GM21526 (cell line): ENCODE data around the gene PNLDC1.
"Not testable (repeated sequence)": the region's sequence is repeated elsewhere in the genome, so short reads cannot be mapped to it uniquely, and the experiment has no call there.

Experiments
- ATAC-seq: cut with Tn5 transposase; IDR thresholded peaks from one replicate; pipeline ENCODE4 v1.9.1; 2021; ENCODE audit warnings: moderate library complexity; ENCODE audit not compliant: unreplicated experiment, low FRiP score

Gene PNLDC1

DNA sequence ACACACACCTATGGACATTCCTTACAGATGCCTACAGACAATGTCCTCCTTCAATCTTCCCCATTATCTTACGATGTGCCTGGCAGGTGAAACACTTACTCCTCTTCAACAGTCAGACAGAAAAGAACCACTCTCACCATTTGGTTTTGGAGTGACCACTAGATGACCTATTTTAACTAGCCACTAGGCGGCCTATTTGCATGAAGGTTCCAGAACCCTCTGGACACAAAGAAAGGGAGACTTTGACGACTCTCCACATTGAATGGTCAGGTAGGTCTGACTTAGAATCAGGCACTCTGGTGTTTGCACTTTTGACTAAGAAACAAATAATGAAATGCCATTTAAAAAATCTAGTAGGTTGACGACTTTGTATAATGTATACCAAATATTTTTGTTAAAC, 42.0 kb downstream of the PNLDC1 start:
- ATAC-seq = no peak

DNA sequence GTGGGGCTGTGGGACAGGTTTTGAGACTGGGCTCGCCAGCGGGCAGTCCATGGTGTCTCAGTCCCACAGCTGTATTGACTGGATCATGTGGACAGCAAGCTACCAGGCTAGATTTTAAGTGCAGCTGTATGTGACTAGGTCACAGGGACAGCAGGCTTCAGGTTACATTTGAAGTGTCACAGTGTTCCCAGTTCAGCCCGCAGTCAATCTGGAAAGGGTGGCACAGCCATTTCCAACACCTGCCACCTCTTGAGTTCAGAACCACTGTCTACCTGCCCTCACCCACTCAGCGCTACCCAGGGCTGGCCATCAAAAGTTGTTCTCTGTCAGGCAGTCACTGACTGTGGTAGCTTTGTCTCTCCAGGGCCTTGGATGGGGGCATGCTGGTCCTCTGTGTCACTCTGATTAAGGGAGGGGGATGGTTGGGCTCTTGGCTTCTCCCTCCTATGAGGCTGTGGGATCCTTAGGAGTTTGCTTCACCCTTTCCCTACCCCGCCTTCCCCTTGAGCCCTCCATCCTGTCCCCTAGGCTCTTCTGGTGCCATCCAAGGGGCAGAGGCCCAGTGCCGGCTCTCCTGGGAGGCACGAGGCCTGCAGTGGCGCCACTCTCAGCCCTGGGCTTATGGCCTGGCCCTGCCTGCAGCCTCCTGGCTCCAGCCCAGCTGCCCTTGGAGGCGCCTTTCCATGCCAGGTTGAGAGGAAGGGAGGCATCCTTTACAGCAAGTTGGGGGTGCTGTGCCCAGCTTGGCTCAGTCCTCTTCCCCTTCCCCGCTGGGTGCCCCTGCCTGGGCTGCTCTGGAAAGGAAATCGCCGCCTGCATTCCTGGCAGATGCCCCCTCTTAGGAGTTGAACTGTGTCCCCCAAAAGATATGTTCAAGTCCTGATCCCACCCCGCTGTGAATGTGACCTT, 44.9 kb downstream of the PNLDC1 start:
- ATAC-seq = no peak

DNA sequence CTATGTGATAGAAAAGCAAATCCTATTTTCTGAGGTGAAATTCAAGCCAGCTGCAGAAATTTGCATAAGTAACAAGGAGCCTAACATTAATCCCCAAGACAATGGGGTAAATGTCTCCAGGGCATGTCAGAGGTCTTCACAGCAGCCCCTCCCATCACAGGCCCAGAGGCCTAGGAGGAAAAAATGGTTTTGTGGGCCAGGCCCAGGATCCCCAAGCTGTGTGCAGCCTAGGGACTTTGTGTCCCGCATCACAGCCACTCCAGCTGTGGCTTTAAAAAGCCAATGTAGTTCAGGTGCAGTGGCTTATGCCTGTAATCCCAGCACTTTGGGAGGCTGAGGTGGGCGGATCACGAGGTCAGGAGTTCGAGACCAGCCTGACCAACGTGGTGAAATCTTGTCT, 48.5 kb downstream of the PNLDC1 start:
- not testable (repeated sequence) for ATAC-seq

DNA sequence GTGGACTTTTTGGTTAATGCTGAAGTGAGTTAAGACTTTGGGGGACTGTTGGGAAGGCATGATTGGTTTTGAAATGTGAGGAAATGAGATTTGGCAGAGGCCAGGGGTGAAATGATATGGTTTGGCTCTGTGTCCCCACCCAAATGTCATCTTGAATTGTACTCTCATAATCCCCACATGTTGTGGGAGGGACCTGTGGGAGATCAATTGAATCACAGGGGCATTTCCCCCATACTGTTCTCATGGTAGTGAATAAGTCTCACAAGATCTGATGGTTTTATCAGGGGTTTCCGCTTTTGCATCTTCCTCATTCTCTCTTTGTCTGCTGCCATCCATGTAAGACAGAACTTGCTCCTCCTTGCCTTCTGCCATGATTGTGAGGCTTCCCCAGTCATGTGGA, 49.8 kb downstream of the PNLDC1 start:
- ATAC-seq = not testable (repeated sequence)

DNA sequence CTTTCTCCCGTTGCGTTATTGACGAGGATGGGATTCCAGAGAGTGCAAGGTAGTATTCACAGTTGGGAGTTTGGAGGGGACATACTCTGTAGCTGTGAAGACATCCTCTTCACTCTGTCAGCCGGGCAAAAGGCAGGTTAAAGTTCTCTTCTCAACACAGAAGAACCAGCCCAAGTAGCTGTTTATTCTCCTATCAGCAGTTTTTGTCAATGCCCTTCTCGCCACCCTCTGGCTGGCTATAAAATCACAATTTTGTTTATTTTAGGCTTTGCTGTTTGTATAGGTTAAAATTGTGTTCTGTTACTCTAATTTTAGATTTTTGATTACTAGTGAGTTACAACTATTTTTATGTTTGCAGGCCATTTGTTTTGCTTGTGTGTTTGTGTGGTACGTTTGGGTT, 52.8 kb downstream of the PNLDC1 start:
- ATAC-seq = no peak

DNA sequence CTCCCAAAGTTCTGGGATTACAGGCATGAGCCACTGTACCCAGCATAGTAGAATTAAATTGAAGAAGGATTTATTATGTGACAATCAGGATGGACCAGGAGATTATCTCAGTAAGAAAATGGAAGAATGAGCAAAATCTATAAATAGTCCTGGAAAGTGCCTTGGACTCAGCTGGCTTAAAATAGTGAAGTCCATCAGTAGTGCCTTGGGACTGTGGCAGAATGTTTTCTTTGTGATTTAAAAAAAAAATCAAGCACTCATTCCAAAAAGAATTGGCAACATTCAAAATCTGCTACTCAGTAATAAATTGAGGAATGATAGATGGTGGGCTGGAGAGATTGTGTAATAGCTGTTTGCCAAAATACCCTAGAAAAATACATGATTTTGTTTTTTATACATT, 53.7 kb downstream of the PNLDC1 start:
- ATAC-seq = no peak

DNA sequence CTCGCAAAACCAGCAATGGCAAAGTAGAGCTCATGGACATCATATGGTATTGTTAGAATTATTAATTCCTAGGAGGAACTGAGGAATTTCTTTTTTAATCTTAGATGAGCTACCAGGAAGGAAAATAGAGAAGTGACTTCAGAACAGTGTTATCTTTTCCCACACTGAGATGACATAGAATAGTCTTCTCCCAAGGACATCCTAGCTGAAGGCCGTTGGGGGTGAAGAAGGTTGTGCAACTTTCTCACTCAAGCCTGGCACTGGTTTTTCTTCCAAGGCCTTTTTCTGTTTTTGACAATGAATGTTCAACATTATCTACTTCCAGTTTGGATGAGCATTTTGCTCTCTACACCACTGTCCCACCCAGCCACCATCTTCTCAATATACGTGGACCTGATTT, 54.9 kb downstream of the PNLDC1 start:
- ATAC-seq = no peak

DNA sequence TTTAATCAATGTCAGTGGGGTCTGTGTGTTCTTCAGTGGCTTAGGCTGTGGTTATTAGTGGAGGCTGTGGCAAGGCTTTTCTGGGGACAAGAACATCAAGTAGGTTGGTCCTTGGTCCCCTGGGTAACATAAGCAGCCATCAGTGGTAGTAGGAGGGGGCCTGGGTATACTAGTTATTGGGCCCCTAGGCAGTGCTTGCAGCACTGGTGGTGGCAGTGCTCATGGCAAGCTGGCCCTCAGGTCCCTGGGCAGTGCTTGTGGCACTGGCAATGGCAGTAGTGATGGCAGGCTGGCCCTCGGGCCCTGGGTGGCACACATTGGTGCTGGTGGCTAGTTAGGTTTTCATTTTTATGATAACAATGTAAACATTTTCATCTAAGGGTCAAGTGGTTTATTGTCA, 58.2 kb downstream of the PNLDC1 start:
- no peak for ATAC-seq

DNA sequence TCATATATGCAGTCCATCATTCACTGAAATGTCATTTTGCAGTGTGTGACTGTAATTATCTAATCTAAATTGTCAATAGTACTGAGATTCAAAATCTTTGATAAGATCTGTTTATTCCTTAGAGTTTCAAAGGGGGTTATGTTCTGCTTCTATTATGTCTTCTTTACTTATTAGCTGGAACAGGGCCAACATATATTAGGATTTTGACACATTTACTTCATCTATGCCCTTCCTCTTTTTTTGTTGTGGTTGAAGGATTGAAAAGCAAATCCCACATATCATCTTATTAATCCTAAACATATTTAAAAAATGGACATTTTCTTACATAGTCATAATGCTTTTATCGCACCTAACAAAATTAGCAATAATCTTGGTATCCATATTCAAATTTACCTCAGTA, 60.4 kb downstream of the PNLDC1 start:
- no peak for ATAC-seq

DNA sequence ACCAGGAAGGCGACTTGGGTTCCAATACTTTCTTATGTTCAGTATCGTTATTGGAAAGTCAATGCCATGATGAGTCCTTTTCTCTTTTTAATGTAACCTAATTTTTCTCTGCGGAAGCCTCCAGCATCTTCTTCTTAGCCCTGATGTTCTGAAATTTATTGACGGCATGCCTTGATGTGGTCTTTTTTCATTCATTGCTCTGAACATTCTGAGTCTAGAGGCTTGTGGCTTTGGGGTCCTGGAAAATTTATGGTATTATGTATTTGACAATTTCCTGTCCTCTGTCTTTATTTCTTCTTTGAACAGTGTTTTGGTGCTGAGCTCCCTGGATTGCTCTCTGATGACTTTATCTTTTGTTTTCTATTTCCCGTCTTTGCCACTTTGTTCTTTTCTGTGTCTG, 62.0 kb downstream of the PNLDC1 start:
- no peak for ATAC-seq

DNA sequence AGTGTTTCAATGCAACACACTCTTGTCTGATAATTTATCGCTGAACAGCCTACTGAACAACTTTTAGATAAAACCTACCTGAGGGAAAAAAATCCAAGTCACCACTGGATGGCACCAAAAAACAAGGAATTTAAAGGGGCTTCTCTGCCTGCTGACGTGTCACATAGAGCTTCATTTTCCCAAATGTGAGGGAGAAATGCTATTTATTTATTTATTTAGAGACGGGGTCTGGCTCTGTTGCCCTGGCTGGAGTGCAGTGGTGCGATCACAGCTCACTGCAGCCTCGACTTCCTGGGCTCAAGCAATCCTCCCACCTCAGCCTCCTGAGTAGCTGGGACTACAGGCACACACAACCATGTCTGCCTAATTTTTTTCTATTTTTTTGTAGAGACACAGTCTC, 63.3 kb downstream of the PNLDC1 start:
- not testable (repeated sequence) for ATAC-seq

DNA sequence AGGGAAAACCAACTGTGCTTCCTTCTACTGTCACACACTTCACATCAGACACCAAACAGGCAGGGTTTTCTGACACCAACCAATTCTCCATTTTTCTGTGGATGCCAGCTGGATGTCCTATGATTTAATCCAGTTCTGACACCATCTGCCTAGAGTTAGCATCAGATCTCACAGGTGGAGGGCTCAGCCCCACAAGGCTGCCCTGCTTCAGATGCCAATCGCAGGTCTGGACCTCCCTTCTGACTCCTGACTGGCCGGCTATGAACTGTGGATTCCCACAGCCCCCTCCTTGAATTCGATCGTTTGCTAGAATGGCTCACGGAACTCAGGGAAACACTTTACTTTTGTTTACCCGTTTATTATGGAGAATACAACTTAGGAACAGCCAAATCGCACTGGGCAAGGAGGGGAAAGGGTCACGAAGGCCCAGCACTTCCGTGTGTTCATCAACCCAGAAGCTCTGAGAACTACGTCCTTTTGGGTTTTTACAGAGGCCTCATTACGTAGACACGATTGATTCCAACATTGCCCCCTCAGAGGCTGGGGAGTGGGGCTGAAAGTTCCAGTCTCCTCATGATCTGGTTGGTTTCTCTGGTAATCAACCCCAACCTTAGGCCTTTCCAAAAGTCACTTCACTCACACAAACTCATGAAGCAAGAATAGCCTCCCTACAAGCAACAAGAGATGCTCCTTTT, 65.3 kb downstream of the PNLDC1 start:
- ATAC-seq = no peak

DNA sequence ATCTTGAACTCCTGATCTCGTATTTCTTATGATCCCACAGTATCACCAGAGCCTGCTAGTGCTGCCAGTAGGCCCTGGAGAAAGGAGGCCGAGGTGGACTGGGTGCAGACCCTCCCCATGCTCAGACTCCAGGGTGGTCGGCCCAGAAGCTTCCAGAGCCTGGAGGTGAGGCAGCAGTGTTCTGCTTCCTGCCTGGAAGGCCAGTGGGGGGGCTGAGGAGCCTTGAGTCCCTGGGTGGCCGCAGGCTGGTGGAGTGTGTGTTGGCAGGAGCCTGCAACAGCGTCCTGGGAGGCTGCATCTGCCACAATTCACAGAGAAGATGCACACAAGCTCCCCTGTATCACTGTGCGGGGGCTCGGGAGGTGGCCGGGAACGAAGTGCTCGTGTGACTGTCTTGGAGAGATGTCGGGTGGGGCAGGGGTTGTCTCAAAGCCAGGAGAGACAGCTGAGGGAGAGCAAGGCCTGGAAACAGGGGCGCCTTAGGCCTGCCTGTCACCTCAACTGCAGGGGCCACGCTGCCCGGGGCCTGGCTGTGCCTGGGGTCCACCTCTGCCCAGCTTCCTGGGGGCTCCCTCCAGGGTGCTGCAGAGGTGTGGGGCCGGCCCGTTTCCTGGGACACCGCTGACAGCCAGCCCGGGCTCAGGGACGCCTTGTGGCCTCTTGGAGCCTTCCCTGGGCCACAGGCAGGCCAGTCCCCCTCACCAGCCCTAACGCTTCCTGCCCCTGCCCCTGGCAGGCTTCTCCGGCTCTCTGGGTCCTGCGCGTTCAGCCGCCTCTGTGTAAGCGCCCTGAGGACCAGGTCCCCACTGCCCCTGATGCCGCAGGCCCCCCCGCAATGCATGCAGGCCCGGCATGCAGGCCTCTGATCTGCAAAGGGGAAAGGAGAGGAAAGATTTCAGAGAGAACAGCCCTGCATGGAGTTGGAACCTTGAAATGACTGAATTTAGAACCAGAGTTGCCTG, 66.5 kb downstream of the PNLDC1 start:
- no peak for ATAC-seq
